Measurements from ENCODE around the gene C9orf78.

DNA sequence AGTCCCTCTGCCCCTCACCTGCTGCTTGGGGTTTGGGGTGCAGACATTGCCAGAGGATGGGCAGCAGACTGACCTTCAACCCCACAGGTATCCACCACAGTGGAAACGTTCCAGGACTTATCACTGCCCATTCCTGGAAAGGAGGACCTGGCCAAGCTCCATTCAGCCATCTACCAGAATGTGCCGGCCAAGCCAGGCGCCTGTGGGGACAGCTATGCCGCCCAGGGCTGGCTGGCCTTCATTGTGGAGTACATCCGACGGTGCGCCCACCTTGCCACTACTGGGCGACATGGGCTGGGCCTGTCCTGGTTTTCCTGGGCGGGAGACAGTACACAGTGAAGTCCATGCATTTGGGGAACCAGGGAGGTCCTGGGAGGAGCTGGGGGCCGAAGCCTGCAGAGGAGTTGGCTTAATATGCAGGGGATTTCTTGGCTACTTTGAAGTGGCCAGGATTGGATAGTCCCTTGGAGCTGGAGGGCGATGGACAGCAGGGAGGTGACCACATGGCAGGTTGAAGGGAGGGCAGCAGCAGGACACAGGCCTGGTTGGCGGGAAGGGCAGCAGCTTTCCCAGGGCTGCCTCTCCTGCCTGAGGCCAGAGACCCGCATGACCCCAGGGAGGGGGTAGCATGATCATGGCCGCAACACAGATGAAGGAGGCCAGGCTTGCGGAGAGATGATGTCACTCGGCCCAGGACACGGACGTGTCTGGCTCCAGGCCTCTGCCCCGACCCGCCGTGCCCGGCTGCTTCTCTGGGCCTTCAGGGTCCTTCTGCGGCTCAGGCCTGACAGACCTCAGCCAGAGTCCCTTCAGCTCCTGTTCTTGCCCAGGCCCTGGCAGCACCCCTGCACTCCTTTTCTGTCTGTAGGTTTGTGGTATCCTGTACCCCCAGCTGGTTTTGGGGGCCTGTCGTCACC, 34.8 kb upstream of the C9orf78 start:
- TF ChIP-seq, protein P1, sequence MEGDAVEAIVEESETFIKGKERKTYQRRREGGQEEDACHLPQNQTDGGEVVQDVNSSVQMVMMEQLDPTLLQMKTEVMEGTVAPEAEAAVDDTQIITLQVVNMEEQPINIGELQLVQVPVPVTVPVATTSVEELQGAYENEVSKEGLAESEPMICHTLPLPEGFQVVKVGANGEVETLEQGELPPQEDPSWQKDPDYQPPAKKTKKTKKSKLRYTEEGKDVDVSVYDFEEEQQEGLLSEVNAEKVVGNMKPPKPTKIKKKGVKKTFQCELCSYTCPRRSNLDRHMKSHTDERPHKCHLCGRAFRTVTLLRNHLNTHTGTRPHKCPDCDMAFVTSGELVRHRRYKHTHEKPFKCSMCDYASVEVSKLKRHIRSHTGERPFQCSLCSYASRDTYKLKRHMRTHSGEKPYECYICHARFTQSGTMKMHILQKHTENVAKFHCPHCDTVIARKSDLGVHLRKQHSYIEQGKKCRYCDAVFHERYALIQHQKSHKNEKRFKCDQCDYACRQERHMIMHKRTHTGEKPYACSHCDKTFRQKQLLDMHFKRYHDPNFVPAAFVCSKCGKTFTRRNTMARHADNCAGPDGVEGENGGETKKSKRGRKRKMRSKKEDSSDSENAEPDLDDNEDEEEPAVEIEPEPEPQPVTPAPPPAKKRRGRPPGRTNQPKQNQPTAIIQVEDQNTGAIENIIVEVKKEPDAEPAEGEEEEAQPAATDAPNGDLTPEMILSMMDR (IDR thresholded peaks at IDR 0.05), result no peak
- TF ChIP-seq POLR2A (IDR thresholded peaks at IDR 0.05) (no peak), POLR2AphosphoS5 (IDR thresholded peaks at IDR 0.05) (no peak)

All from breast epithelium (tissue), 3 donors.